T1000 (cell line): Measurements from ENCODE around the gene ADGRB2.

ENCODE experiments used
- DNase-seq: peaks from one replicate; lab custom pipeline; 2025; ENCODE audit warnings: mixed read lengths; lab: John Stamatoyannopoulos, UW

Gene ADGRB2

GRCh38 chr1:31747304-31747703 lies 16.8 kb downstream of the ADGRB2 start:
- no peak for DNase-seq

GRCh38 chr1:31746687-31747086 lies 17.5 kb downstream of the ADGRB2 start:
- no peak for DNase-seq

- no peak for DNase-seq
These were observed 18.0 kb downstream of the ADGRB2 start for GRCh38 chr1:31745946-31746670.

- peak; percentile 64 for DNase-seq
These were observed 18.8 kb downstream of the ADGRB2 start for GRCh38 chr1:31745096-31745945.

- DNase-seq, result no peak
These were observed 19.8 kb downstream of the ADGRB2 start for GRCh38 chr1:31744165-31744888.

- DNase-seq, result no peak
These were observed 21.5 kb downstream of the ADGRB2 start for GRCh38 chr1:31742462-31743212.

- DNase-seq, result no peak
These were observed 24.8 kb downstream of the ADGRB2 start for GRCh38 chr1:31739346-31739745.

GRCh38 chr1:31736675-31737074 lies 27.5 kb downstream of the ADGRB2 start:
- DNase-seq, result no peak

- DNase-seq, result no peak
These were observed 28.6 kb downstream of the ADGRB2 start for GRCh38 chr1:31735571-31735970.

- DNase-seq, result no peak
These were observed 29.5 kb downstream of the ADGRB2 start for GRCh38 chr1:31734582-31735107.

- no peak for DNase-seq
These were observed 30.5 kb downstream of the ADGRB2 start for GRCh38 chr1:31733389-31734219.

- DNase-seq, result no peak
These were observed 31.3 kb downstream of the ADGRB2 start for GRCh38 chr1:31732751-31733289.

GRCh38 chr1:31732343-31732742 lies 31.8 kb downstream of the ADGRB2 start:
- no peak for DNase-seq

GRCh38 chr1:31731049-31731565 lies 33.0 kb downstream of the ADGRB2 start:
- DNase-seq, result no peak

- DNase-seq, result no peak
These were observed 33.6 kb downstream of the ADGRB2 start for GRCh38 chr1:31730336-31731048.

GRCh38 chr1:31727849-31728248 lies 36.3 kb downstream of the ADGRB2 start:
- DNase-seq, result no peak

GRCh38 chr1:31727195-31727594 lies 36.9 kb downstream of the ADGRB2 start:
- DNase-seq, result no peak

- no peak for DNase-seq
These were observed 37.4 kb downstream of the ADGRB2 start for GRCh38 chr1:31726715-31727114.

- no peak for DNase-seq
These were observed 38.2 kb downstream of the ADGRB2 start for GRCh38 chr1:31725777-31726535.
